GM12892 (cell line): ENCODE data around the gene TMEM235.

Experiments
- POLR2AphosphoS5 ChIP-seq: IDR thresholded peaks from 2 replicates; pipeline ENCODE4 v1.6.1; 2011; ENCODE audit warnings: low read depth, low read length, control low read depth
- TAF1 ChIP-seq: IDR thresholded peaks from 2 replicates; pipeline ENCODE4 v1.6.1; 2011; ENCODE audit warnings: low read depth, mild to moderate bottlenecking, control low read depth, low read length, borderline replicate concordance

- TF ChIP-seq TAF1 (no peak), POLR2AphosphoS5 (no peak)
Observed at GRCh38 chr17:78289802-78290363, 58.5 kb downstream of the TMEM235 start.
